Osteoblast (primary cell): ENCODE measurements around the gene ADGRA1. TPM values are rescaled to one million over a fixed set of nuclear protein-coding genes. Genes with fewer than 3 reads are reported as not detected.
A peak's percentile ranks its signal among the peaks of the same experiment; 100 is the strongest.

Experiments used
- DNase-seq: peaks from one replicate; pipeline ENCODE4 v3.0.0; 2011; ENCODE audit warnings: low spot score, mixed read lengths; ENCODE audit not compliant: insufficient read length; ENCODE audit errors: missing footprints
- H2AFZ ChIP-seq: 2 replicates; pipeline ENCODE4 v1.6.0; 2011; ENCODE audit warnings: mild to moderate bottlenecking, low read length
- H3K27ac ChIP-seq: 2 replicates; pipeline ENCODE4 v1.5.1; 2011; ENCODE audit warnings: mild to moderate bottlenecking, low read depth, low read length, moderate library complexity
- H3K27me3 ChIP-seq: 2 replicates; pipeline ENCODE4 v1.6.0; 2012; ENCODE audit warnings: mild to moderate bottlenecking, control low read depth, inconsistent platforms, low read length, moderate library complexity; ENCODE audit not compliant: insufficient read depth
- H3K36me3 ChIP-seq: 2 replicates; pipeline ENCODE4 v1.5.1; 2011; ENCODE audit warnings: mild to moderate bottlenecking, low read length, control low read depth, moderate library complexity; ENCODE audit not compliant: insufficient read depth
- H3K4me1 ChIP-seq: 2 replicates; pipeline ENCODE4 v1.5.1; 2011; ENCODE audit warnings: mild to moderate bottlenecking, low read length, control low read depth, moderate library complexity; ENCODE audit not compliant: insufficient read depth
- H3K4me2 ChIP-seq: 2 replicates; pipeline ENCODE4 v1.6.0; 2011; ENCODE audit warnings: mild to moderate bottlenecking, low read length; ENCODE audit not compliant: insufficient read depth
- H3K4me3 ChIP-seq: fragments of 200-600 bp; sonication (generic); 3 replicates; pipeline ENCODE4 v1.5.1; 2012; ENCODE audit warnings: mild to moderate bottlenecking, low read length, inconsistent platforms; ENCODE audit not compliant: insufficient read depth
- H3K79me2 ChIP-seq: 2 replicates; pipeline ENCODE4 v1.6.0; 2012; ENCODE audit warnings: mild to moderate bottlenecking, low read length, control low read depth, inconsistent platforms; ENCODE audit not compliant: insufficient read depth
- H3K9me3 ChIP-seq: 2 replicates; pipeline ENCODE4 v1.5.1; 2011; ENCODE audit warnings: low read depth, low read length, control low read depth
- H4K20me1 ChIP-seq: 2 replicates; pipeline ENCODE4 v1.6.0; 2012; ENCODE audit warnings: mild to moderate bottlenecking, low read length, control low read depth; ENCODE audit not compliant: insufficient read depth
- total RNA-seq: library from RNA; depleted of rRNA; stranded (reverse); fragments of >200 nt; gene quantifications from 2 replicates; pipeline ENCODE4 v1.2.3, GENCODE V29; 2012
- TF ChIP-seq, protein P1 (sequence below): IDR thresholded peaks from 2 replicates; pipeline ENCODE4 v1.5.1; 2011; ENCODE audit warnings: mild to moderate bottlenecking, low read depth, low read length, moderate library complexity; ENCODE audit errors: extremely low read depth

The ADGRA1 gene
- total RNA-seq, 1 donor: not detected

DNA sequence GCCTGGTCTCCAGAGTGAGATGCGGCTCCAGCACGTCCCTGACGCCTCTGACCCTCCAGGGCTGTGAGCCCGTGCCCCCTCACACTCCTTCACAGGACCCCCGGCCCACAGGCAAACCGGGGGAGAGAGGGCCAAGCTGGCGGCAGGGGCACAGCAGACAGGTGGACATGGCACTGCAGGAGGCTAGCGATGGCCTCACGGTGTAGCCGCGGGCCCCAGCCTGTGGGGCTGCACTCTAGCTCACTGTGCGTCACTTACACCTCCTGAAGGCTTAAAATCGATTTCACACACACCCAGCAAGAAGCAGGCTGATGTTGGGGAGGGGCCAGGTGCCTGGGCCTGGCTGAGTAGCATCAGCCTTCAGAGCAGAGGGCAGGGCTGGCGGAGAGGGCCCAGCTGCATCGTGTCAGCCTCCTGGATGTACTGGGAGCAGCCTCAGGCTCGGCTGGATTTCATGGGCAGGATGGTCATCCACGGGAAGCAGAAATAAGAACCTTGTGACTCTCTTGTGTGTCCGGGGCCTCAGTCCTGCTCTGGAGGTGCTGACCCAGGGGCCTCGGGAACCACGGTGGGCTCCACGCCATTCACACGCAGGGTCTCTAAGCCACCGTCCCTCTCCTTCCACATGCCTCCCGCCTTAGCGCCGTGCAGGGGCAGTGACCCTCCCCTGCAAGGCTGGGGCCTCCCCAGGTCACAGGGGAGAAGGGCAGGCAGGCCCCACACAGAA, 52.9 kb downstream of the ADGRA1 start:
- no peak overlapping the region for H3K4me3 ChIP-seq
- no peaks in the 10 kb centered on the region for H3K79me2 ChIP-seq
- H2AFZ ChIP-seq: no peak overlapping the region

DNA sequence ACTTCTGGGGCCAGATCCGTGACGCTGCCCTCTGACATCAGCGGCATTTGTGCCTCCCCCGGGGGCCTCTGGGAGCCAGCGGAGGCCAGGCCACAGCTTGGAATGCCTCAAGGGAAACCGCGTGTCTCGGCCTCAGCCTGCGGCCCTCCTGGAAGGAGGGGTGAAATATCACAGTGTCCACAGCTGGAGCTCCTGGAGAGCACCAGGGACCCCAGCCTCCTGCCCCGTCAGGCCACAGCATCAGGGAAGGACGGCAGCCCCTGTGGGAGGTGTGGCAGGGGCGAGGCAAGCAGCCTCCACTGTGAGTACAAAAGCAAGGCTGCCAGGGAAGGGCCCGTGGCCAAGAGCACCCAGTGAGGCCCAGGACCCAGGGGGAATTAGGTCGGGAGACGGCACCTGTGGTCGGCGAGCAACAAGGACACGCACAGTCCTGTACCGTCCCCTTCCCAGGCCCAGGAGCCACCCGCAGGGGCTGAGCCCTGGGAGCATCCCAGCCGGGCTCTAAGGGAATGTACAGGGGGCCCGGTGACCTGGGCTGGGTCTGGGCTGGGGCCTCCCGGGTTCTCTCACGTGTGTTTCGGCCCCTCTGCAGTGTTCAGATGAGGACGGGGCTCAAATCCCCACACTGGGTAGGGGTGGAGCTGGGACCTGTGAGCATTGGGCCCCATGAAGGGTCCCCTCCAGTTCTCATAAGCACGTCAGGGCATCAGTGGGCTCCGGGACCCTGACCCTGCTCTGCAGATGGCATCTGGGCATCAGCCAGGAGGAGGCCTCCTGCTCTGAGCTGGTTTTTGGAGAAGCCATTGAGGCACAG, 53.6 kb downstream of the ADGRA1 start:
- Histone ChIP-seq H3K27ac (no peak overlapping the region), H3K4me1 (no peaks in the 10 kb centered on the region), H3K27me3 (peaks cover 6% of the 10 kb centered on the region), H3K4me2 (no peak overlapping the region), H3K79me2 (no peaks in the 10 kb centered on the region), H3K4me3 (no peak overlapping the region), H4K20me1 (no peaks in the 10 kb centered on the region), H3K9me3 (no peaks in the 10 kb centered on the region), H3K36me3 (no peaks in the 10 kb centered on the region), H2AFZ (no peak overlapping the region)
- DNase-seq: peak; percentile 64
- TF ChIP-seq, protein P1, sequence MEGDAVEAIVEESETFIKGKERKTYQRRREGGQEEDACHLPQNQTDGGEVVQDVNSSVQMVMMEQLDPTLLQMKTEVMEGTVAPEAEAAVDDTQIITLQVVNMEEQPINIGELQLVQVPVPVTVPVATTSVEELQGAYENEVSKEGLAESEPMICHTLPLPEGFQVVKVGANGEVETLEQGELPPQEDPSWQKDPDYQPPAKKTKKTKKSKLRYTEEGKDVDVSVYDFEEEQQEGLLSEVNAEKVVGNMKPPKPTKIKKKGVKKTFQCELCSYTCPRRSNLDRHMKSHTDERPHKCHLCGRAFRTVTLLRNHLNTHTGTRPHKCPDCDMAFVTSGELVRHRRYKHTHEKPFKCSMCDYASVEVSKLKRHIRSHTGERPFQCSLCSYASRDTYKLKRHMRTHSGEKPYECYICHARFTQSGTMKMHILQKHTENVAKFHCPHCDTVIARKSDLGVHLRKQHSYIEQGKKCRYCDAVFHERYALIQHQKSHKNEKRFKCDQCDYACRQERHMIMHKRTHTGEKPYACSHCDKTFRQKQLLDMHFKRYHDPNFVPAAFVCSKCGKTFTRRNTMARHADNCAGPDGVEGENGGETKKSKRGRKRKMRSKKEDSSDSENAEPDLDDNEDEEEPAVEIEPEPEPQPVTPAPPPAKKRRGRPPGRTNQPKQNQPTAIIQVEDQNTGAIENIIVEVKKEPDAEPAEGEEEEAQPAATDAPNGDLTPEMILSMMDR: no peak

More for the DNA sequence above, 52.9 kb downstream of the ADGRA1 start:
- TF ChIP-seq, protein P1: no peak
- DNase-seq: peak; percentile 63
- Histone ChIP-seq H3K4me1 (no peaks in the 10 kb centered on the region), H3K9me3 (no peaks in the 10 kb centered on the region), H3K4me2 (no peak overlapping the region), H3K27ac (no peak overlapping the region), H3K27me3 (peaks cover 6% of the 10 kb centered on the region), H4K20me1 (no peaks in the 10 kb centered on the region), H3K36me3 (no peaks in the 10 kb centered on the region)

DNA sequence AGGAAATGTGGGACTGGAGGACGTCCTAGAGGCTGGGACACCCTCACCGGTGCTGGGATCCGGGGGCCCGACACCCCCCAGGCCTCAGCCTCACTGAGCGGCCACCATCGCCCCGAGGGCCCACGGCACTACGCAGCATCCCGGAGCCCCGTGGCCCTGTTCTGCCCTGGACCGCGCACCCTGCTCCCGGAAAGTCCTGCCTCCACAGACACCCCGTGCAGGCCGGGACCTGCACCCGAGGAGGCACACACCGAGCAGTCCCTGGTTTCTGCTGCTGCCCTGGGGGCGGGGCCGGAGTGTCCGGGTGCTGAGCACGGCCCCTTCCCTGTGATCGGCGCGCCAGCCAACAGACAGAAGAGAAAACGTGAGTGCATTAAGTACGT, 54.2 kb downstream of the ADGRA1 start:
- Histone ChIP-seq H3K4me2 (no peak overlapping the region), H3K27ac (no peak overlapping the region), H3K27me3 (peaks cover 6% of the 10 kb centered on the region), H2AFZ (no peak overlapping the region), H3K4me1 (no peaks in the 10 kb centered on the region), H3K4me3 (no peak overlapping the region), H4K20me1 (no peaks in the 10 kb centered on the region), H3K9me3 (no peaks in the 10 kb centered on the region), H3K79me2 (no peaks in the 10 kb centered on the region), H3K36me3 (no peaks in the 10 kb centered on the region)
- peak; percentile 68 for DNase-seq
- TF ChIP-seq, protein P1: no peak
